Measurements from ENCODE around the gene KLHL41.
"Not testable (repeated sequence)": the region's sequence is repeated elsewhere in the genome, so short reads cannot be mapped to it uniquely, and the experiment has no call there.

KLHL41 gene

DNA sequence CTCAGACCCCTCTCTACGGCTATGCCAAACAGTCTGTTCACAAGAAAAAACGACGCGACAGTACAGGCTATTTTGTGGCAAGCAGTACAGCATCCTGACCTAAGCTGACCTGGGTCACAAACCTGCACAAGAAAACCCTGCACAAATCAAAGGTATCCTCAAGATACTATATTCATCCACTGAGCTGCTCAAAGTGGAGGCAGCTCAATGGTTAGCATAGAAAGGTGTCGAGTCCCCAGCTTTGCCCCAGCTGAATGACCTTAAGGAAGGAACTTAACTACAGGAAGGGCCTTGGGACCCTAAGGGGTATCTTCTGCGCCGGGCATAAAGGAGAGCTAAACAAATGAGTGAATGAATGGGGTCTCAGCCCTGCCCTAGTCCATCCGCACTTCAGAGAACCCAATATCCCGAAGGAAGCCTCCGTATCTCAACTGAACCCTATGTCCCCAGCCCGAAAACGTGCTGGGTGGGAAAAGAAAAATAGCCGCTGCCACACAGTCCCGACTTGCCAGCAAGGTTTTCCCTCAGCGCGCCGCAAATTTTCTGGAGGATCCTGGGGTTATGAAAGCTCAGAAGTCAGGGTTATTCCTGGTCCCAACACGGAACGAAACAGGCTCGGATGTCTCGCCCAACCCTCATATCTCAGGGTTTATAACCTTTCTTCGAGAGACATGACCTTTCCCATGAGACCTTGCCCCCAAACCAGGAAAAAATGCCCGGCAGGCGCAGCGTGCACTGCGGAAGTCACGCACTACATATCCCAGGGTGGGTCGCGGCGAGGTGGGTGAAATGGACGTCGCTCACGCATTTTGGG lies 63.9 kb downstream of the KLHL41 start, which contains the start of gene FASTKD1:
TSS of gene FASTKD1 (minus strand) at position 706 of the 814 bp plus-strand sequence. CDS start 1,836 bp downstream, outside the sequence.
- peak; percentile 94 for DNase-seq

DNA sequence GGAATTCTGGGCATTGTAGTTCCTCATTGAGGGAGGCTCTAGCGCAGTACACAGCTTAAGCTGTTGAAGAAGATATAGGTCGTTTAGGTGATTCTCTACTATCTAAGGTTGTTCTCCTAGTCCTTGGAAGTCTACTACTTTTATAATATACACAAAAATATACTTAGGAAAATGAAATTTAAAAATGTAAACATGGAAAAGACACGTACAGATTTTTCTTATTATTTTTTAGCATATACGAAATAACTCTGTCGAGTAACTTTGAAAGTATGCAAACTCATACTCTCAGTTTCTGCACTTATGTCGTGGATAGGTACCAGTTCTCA lies 64.4 kb downstream of the KLHL41 start:
- no peak for DNase-seq

GRCh38 chr2:169574539-169574938 lies 65.0 kb downstream of the KLHL41 start:
- DNase-seq, result not testable (repeated sequence)

GRCh38 chr2:169575264-169575663 lies 65.8 kb downstream of the KLHL41 start:
- not testable (repeated sequence) for DNase-seq

Measured in NCI-H345 (cell line).